HG02943 (cell line): ENCODE data around the gene GMFB.
A peak's percentile ranks its signal among the peaks of the same experiment; 100 is the strongest.
"Not testable (repeated sequence)": the region's sequence is repeated elsewhere in the genome, so short reads cannot be mapped to it uniquely, and the experiment has no call there.

ENCODE experiments used
- ATAC-seq: cut with Tn5 transposase; IDR thresholded peaks from one replicate; pipeline ENCODE4 v1.9.1; 2021; ENCODE audit warnings: mild to moderate bottlenecking, low read depth, moderate library complexity; ENCODE audit not compliant: unreplicated experiment

The GMFB gene

DNA sequence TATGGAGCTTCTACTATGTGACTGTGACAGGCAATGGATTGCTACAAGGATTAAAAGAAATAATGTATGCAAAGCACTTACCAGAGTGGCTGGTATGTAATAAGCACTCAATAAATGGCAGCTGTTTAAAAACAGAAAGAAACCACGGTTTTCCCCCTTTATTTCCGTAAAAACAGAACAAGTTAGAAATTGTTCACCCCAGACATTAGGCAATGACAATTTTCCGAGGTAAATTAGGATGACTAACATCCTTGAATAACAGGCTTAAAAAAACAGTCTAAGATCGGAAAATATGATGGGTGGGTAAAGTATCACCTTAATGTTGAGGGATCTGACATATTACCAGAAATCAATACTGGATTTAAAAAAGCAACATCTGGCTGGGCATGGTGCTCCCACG, 26.7 kb downstream of the GMFB start:
- no peak for ATAC-seq

DNA sequence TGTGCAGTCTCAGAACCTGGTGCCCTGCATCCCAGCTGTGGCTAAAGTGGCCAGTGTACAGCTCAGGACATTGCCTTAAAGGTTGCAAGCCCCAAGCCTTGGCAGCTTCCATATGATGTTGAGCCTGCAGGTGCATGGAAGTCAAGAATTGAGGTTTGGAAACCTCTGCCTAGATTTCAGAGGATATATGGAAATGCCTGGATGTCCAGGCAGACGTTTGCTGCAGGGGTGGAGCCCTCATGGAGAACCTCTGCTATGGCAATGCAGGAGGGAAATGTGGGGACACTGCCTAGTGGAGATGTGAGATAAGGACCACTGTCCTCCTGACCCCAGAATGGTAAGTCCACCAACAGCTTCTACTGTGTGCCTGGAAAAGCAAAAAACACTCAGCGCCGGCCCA, 29.7 kb downstream of the GMFB start:
- ATAC-seq = no peak

DNA sequence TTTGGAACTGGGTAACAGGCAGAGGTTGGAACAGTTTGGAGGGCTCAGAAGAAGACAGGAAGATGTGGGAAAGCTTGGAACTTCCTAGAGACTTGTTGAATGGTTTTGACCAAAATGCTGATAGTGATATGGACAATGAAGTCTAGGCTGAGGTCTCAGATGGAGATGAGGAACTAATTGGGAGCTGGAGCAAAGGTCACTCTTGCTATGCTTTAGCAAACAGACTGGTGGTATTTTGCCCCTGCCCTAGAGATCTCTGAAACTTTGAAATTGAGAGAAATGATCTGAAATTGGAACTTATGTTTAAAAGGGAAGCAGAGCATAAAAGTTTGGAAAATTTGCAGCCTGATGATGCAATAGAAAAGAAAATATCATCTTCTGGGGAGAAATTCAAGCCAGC, 30.2 kb downstream of the GMFB start:
- not testable (repeated sequence) for ATAC-seq

DNA sequence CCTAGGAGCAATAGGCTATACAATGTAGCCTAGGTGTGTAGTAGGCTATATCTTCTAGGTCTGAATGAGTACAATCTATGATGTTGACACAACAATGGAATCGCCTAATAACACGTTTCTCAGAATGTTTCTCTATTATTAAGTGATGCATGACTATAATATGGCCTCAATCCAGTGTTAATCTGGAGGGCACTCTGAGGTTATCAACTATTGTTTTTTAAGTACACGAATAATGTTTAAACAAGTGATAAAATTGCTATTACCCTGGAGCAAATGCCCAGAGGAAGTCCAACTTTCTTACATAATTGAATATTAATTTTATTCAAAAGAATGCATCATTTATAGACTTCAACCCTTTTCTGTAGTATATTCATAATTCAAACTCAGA, 31.2 kb downstream of the GMFB start:
- no peak for ATAC-seq

DNA sequence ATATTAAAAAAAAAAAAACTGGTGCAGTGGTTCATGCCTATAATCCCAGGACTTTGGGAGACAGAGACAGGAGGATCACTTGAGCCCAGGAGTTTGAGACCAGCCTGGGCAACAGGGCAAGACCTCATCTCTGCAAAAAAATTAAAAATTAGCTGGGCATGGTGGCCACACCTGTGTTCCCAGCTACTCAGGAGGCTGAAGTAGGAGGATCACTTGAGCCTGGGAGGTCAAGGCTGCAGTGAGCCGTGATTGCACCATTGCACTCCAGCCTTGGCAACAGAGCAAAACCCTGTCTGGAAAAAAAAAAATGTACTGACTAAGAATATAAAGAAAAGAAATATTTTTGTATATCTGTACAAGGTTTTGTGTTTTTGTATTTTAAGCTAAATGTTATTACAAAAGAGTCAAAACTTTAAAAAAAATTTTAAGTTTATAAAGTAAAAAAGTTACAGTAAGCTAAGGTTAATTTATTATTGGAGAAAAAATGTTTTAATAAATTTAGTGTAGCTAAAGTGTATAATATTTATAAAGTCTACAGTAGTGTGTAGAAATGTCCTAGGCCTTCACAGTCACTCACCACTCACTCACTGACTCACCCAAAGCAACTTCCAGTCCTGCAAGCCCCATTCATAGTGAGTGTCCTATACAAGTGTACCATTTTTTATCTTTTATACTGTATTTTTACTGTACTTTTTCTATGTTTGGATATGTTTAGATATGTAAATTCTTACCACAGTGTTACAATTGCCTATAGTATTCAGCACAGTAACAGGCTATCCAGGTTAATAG, 31.8 kb downstream of the GMFB start:
- ATAC-seq = not testable (repeated sequence)

DNA sequence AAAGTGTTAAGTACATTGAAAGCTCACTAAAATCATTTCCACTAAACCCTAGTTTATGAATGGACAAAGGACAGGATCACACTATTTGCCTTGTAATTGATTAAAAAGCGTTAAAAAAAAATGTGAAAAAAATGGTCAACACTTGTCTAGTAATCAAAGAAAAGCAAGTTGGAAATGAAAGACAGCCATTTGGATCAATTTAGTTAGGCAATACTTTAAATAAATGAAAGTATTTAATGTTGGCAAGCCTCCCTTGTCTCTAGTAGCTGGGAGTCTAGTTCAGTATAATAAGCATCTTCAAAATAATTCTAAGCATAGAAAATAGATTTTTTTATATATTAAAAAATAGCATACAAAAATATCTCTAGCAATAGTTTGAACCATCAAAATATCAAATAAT, 33.4 kb downstream of the GMFB start:
- no peak for ATAC-seq

DNA sequence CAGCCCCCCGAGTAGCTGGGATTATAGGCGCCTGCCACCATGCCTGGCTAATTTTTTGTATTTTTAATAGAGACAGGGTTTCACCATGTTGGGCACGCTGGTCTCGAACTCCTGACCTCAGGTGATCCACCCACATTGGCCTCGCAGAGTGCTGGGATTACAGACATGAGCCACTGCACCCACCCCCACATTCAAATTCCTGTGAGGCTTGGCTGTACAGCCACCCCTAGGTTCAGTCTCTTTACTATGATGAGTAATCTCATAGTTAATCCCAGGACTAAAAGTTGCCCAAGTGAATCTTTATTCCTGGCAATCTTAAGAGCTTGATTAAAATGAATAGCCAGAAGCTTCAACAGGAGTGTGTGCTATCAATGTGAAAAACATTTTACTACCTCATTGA, 34.8 kb downstream of the GMFB start:
- ATAC-seq = not testable (repeated sequence)

DNA sequence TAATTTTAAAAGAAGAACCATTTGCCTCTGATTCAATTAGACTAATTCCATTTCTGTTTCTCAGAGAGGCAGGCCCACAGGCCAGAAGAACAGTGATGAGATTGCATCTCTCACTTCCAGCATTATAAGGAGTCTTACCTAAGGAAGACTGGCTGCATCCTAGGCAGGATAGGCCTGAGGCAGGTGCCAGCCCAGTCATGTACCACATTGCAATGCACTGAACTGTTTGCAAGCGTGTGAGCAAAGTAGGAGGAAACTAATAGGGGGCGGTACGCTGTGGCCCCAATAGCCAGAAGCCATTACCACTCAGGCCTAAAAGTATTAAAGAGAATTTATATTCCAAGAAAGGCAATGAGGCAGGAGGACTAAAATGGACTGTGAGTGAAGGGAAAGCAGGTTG, 35.5 kb downstream of the GMFB start:
- ATAC-seq = no peak

DNA sequence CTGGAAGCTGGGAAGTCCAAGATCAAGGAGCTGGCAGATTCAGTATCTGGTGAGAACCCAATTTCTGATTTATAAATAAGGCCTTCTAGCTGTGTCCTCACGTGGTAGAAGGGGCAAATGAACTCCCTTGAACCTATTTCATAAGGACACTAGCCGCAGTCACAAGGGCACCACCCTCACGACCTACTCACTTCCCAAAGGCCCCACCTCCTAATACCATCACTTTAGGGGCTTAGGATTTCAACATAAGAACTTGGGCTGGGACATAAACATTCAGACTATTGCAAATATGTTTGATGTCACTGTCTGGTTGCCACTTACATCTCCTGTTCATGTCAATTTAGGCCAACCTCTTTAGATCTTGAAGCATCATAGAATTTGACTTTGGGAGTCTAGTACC, 36.8 kb downstream of the GMFB start:
- ATAC-seq = no peak

DNA sequence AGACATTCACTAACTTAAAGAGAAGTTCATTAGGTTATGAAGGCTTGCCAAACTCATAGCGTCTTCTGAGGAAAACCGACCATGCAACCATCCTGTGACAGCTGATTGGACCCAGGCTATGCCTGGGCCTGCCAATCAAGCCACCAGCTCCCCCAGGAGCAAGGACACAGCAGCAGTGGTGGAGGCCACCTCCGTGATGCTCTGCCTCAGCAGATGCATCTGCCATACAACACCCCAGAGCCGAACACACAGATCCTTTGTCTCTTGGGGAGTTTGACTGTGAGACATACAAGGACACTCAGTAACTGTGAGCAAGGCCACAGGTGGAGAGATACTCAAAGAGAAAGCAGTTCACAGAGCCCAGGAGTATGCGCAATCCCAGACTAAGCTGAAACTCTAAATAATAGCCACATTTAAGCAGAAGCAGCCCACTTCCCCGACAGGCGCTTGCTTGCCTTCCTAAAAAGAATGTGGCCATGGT, 37.6 kb downstream of the GMFB start:
- ATAC-seq = no peak

DNA sequence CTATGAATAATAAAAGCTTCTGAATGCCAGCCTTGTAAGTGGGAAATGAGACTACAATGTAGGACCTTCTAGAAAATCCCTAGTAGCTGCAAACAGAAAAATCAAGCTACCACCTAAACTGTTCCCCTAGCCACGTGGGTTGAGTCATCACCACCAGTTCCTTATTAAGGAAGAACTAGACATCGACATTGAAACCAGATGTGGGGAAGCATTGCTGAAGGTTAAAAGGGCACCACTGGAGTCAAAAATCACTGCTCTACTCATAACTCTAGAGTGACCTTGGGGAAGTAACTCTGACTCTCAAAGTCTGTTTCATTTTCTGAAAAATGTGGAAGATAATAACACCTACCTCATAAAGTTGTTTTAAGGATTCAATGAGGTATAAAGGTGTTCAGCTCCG, 38.2 kb downstream of the GMFB start:
- no peak for ATAC-seq

DNA sequence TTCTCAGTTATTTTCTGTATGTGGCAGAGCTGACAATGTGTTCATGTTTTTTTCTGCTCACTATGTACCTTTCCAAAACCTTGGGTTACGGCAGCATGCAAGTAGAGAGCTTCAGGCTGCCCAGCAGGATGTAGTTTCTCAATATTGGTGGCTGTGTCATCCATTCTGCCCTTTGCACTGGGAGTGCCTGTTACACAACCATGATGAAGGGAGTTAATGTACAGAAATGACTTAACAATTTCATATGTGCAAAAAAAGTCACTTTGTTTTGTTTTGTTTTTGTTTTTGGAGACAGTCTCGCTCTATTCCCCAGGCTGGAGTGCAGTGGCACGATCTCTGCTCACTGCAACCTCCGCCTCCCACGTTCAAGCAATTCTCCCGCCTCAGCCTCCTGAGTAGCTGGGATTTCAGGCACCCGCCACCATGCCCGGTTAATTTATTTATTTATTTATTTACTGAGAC, 41.5 kb downstream of the GMFB start:
- no peak for ATAC-seq

DNA sequence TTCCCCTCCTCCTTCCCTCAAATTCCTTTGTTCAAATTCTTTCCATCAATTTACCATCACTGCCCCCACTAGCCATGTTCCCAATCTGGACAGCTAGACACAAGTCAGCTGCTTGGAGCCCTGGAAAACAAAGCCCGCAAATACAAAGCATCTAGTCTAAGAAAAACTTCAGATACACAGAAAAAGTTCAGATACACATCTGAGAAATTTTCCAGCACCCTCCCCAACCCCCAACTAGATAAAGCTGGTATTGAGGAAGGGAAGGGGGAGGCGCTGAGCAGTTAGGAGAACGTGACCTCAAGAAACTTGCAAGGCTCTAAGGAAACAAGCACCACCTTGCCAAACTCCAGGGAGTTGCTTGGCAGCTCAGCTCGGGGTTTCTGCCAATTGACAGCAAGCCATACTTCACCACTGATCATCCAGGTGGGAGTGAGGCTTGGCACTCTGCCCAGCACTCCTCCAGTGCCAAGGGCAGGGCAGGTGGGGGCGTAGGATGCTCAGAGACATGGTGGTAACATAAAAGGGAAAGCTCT, 42.6 kb downstream of the GMFB start:
- no peak for ATAC-seq

DNA sequence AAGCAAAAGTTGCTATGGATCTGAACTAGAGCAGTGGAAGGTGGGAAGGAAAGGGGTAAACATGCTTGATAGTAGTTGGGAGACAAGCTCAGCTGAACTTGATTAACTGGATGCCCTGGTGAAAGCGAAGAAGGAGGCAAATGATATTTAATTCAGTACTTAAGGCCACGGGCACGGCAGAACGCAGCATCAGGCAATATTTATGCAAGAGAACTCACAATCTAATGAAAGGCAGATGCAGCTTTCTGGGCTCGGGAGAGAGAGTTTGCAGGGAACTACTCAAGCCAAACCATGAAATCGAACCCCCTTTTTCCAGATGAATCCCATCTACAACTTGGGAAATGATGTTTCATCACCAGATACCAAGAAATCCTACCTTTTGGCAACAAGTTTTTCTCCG, 44.1 kb downstream of the GMFB start:
- no peak for ATAC-seq

DNA sequence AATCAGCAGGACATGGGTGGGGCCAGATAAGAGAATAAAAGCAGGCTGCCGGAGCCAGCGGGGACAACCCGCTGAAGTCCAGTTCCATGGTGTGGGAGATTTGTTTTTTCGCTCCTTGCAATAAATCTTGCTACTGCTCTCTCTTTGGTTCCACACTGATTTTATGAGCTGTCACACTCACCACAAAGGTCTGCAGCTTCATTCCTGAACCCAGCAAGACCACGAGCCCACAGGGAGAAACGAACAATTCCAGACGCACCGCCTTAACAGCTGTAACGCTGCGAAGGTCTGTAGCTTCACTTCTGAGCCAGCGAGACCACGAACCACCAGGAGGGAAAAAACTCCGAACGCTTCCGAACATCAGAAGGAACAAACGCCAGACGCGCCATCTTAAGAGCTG, 44.8 kb downstream of the GMFB start:
- no peak for ATAC-seq

DNA sequence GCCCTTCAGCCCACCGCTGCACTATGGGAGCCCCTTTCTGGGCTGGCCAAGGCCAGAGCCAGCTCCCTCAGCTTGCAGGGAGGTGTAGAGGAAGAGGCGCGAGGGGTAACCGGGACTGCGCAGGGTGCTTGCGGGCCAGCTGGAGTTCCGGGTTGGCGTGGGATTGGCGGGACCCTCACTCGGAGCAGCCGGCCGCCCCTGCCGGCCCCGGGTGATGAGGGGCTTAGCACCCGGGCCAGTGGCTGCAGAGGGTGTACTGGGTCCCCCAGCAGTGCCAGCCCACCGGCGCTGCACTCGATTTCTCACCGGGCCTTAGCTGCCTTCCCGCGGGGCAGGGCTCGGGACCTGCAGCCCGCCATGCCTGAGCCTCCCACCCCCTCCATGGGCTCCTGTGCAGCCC, 45.8 kb downstream of the GMFB start:
- ATAC-seq = not testable (repeated sequence)

DNA sequence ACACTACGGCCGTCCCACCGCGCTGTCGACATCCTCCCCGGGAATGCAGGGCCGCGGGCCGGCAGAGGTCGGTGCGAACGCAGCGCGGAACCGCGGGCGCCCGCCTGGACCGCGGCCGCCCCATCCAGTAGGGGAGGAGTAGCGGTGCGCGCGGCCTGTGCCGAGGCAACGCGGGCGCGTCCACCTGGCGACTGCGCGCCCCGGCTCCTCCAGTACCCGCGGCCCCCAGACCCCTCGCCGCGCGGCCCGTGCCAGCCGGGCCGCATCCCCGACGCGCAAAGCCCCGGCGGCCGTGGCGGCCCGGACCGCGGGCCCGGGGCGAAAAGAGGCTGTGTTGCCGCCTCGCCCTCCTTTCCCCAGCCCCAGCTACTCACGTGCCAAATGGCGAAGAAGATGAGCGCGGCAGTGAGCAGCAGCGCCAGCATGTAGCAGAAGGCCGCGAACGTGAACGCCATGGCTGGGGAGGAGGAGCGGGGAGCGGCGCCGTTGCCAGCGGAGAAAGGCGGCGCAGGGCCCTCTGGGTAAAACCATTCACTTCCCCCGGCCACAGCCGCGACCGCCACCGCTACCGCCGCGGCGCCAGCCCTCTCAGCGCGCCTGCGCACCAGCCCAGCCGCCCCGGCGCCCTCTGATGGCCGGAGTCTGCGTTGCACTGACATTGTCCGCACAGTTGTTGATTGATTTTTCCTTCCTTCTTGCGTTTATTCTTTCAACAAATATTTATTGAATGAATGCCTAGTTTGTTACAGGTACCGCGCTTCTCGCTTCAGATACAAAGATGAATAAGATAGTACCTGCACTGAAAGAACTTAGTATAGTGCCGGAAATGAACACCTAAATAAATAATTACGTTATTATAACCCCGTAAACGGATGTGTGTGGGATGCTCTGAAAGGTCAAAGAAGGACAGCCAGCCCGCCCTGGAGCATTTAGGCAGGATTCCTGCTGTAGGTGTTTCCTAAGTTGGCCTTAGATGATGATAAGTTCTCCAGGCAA, 47.6 kb downstream of the GMFB start, which contains the start of gene CNIH1:
CNIH1 (minus strand) TSS at position 502 of the 996 bp plus-strand sequence; CDS start at position 455, 47 bp downstream.
- ATAC-seq = peak; percentile 91

DNA sequence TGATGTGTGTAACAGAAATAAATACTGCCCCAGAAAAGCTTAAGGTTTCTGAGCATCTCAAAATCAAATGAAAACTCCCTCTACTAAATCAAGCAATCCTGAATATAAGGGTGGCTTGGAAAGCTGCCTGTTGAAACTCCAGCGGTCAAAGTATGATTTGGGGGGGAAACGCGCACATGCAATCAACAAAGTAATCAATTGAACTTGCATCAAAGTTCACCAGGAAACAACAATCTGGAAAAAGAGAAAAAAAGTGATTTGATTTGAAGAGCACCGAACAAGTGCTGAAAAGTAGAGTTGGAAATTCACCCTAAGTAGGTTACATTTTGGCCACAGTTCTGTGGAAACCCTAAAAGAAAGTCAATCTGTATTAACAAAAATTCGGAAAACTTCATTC, 48.3 kb downstream of the GMFB start:
- ATAC-seq = no peak

DNA sequence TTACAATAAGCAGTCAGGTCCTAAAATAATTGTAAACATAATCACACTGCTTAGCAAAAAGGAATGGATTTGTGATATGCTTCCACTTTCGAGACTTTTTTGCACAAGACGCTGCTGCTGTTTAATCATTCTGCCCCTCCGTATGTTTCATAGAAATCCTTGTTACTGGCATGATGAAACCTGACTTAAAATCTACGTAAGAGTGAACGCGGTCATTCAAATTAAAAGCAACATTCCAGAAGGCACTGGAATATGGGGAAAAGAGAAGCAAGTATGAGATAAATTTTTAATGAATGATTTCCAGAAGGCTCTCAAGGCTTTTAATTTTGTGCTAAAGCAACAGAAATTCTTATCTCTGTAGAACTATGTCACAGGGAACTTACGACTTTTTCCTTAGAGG, 48.7 kb downstream of the GMFB start:
- ATAC-seq = no peak

DNA sequence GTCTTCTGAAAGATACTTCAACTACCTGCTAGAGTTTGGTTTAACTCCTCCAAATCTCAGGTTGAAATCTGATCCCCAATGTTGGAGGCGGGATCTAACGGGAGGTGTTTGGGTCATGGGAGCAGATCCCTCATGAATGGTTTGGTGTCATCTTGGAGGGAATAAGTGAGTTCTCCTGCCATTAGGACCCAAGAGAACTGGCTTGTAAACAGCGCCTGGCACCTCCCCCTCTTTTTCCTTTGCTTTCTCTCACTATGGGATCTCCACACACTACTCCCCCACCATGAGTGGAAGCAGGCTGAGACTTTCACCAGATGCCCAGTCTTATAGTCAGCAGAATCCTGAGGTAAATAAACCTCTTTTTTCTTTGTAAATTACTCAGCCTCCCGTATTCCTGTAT, 50.1 kb downstream of the GMFB start:
- no peak for ATAC-seq

DNA sequence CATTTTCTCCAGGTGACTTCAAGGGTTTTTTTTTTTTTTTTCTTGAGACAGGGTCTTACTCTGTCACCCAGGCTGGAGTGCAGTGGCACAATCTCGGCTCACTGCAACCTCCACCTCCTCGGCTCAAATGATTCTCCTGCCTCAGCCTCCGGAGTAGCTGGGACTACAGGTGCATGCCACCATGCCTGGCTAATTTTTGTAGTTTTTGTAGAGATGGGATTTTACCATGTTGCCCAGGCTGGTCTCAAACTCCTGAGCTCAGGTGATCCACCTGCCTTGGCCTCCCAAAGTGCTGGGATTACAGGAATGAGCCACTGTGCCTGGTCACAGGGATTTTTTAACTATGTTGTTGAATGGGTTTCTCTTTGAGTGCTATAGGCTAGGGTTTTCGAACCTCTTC, 50.8 kb downstream of the GMFB start:
- not testable (repeated sequence) for ATAC-seq
